GM19043 (cell line): ENCODE results near the gene WWTR1.

ENCODE experiments used
- ATAC-seq: cut with Tn5 transposase; IDR thresholded peaks from one replicate; pipeline ENCODE4 v1.9.1; 2021; ENCODE audit warnings: low read depth; ENCODE audit not compliant: unreplicated experiment

WWTR1 gene

GRCh38 chr3:149506965-149507364, 150.9 kb downstream of the WWTR1 start:
- no peak for ATAC-seq

DNA sequence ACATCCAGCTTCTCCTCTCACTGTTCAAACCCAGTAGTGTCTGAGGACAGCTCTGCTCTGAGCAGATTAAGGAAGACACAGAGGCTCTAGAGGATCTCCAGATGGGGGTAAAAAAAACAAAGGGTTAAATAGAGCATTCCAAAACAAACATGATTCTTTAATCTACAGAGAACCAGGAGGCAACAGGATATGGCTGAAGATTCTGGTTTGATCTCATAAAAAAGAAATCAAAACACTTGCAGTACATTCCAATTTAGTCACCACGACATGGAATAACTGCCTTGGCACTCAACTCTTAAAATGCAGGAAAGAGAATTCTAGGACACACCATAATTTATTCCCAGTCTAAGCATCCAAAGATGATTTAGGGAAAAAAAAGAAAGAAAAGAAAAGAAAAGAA, 151.3 kb downstream of the WWTR1 start:
- ATAC-seq: no peak

DNA sequence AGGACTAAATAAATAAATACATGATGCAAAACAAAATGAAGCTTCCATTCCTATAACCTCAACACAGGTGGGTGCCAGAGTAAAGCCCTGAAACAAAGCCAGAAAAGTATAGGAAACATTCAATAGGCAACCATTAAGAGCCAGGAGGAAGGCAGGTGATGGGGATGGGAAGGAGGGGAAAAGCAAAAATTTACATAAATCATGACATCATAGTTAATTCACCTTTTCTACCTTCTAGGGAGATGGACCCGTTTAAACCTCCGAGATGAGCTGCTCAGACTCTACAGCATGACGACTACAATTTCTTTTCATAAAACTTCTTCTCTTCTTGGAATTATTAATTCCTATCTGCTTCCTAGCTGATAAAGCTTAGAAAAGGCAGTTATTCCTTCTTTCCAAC, 155.4 kb downstream of the WWTR1 start:
- ATAC-seq: no peak

- no peak for ATAC-seq
These were observed 156.3 kb downstream of the WWTR1 start for GRCh38 chr3:149501524-149501923.

- no peak for ATAC-seq
These were observed 159.7 kb downstream of the WWTR1 start for GRCh38 chr3:149497966-149498670.

- ATAC-seq: no peak
These were observed 160.9 kb downstream of the WWTR1 start for GRCh38 chr3:149496891-149497290.

DNA sequence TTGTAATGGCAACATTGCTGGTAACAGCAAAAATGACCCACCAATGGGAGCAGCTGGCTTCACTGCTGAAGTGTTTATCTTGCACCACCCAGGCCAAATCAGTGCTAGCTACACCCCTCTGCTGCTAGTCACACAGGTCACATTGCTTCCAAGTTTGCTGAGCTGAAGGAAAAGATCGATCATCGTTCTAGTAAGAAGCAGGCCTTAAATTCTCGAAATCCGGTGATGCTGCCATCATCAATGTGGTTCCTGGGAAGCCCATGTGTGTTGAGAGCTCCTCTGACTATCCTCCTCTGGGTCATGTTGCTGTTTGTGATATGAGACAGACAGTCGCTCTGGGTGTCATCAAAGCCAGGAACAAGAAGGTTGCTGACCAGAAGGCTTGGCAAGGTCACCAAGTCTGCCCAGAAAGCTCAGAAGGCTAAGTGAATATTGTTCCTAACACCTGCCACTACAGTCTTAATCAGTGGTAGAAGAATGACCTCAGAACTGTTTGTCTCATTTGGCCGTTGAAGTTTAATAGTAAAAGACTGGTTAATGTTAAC, 162.2 kb downstream of the WWTR1 start:
- no peak for ATAC-seq

- no peak for ATAC-seq
These were observed 162.9 kb downstream of the WWTR1 start for GRCh38 chr3:149494759-149495580.

GRCh38 chr3:149494022-149494758, 163.6 kb downstream of the WWTR1 start:
- no peak for ATAC-seq

GRCh38 chr3:149493315-149494021, 164.4 kb downstream of the WWTR1 start:
- ATAC-seq: no peak

- no peak for ATAC-seq
These were observed 167.4 kb downstream of the WWTR1 start for GRCh38 chr3:149490260-149490971.

DNA sequence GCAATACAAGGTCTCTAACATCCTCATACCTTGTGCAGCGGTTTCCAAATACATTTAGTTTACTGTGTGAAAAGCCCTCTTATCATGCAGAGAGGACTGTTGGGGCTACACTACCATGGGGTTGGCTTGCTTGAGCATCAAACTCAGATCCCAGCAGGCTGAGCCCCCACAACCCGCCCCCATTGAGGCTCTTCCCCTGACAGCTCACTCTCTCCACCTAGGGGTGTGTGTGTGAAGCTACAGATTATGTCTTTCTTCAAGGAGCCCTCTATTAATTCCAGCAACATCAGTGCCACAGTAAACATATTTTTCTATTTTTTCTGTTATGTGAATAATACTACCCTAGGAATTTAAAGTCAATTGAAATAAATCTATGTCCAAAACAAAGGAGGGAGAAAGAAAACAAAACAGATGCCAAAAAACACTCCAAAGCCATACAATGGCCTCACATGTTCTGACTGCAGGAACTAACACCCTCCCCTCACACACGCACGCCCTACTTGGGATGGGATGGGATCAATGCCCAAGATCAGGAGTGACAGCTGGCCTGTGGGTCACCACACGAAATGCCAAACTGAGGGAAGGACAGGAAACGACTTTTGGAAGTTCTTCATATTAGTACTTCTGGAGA, 168.7 kb downstream of the WWTR1 start:
- ATAC-seq: no peak

GRCh38 chr3:149487598-149488197, 170.1 kb downstream of the WWTR1 start:
- peak; percentile 92 for ATAC-seq

- no peak for ATAC-seq
These were observed 171.1 kb downstream of the WWTR1 start for GRCh38 chr3:149486726-149487125.

GRCh38 chr3:149481491-149481890, 176.3 kb downstream of the WWTR1 start:
- ATAC-seq: no peak

GRCh38 chr3:149481056-149481455, 176.8 kb downstream of the WWTR1 start:
- ATAC-seq: no peak

- peak; percentile 90 for ATAC-seq
These were observed 177.4 kb downstream of the WWTR1 start for GRCh38 chr3:149480326-149481017.

DNA sequence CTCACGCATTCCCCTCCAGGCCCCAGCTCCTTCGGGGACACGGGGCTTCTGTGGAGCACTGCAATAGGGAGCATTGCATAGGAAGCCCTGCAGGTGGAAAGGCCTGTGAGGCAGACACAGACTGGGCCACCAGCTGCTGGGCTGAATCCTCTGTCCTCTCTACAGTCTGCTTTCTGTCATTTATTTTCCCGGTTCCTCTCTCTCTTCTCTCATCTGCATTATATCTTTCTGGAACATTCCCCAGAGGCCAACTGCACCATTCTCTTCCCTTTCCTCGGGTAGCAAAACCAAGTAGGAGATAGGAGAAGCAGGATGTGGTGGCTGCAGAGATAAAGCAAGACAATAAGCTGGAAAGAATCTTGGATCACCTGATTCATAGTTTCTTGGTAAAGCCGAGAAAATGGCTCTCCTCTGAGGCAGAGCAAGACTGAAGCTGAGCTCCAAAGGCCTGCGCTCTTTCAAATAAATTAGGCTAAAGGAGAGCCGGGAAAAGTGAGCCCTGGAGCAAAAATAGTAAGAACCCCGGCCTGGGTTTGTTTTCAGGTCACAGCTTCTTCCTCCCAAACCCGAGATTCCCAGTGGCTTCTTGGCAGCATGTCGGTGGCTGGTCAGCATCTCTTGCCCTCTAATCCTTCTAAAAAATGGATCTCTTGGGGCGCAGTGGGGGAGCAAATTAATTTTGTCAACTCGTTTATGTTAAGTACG, 178.1 kb downstream of the WWTR1 start:
- ATAC-seq: no peak
